IMR-90 (cell line): ENCODE measurements around the gene VAMP3. TPM values are rescaled to one million over a fixed set of nuclear protein-coding genes. Genes with fewer than 3 reads are reported as not detected.

Experiments
- ATAC-seq: fragments of 200-7000 bp; cut with Tn5 transposase; 2 replicates; pipeline ENCODE4 v1.9.1; 2020; ENCODE audit warnings: low read depth, mild to moderate bottlenecking, moderate library complexity
- BruUV-seq: library from RNA; stranded (reverse); fragments of 400-500 nt; replicated peaks from 2 replicates; lab custom pipeline; 2021; lab: Mats Ljungman, UMichigan
- CTCF ChIA-PET: fragments of 300-600 bp; formaldehyde crosslinking; extraction: SDS; loops from one replicate; lab custom pipeline; 2021; ENCODE audit warnings: antibody characterized with exemption; lab: Yijun Ruan, JAX
- POLR2A ChIA-PET: fragments of 300-600 bp; sonication (Branson Sonifier 250); formaldehyde crosslinking; loops from one replicate; lab custom pipeline; 2022; ENCODE audit warnings: antibody characterized with exemption; ENCODE audit not compliant: unreplicated experiment; lab: Charles Lee
- DNase-seq: peaks from one replicate; pipeline ENCODE4 v3.0.0; 2013
- H2AFZ ChIP-seq: replicated peaks from 2 replicates; pipeline ENCODE3; 2013; ENCODE audit warnings: low read length, mild to moderate bottlenecking; ENCODE audit not compliant: poor library complexity
- H2AK5ac ChIP-seq: 2 replicates; pipeline ENCODE4 v1.6.1; 2013; ENCODE audit warnings: low read depth, low read length, inconsistent platforms
- H2AK9ac ChIP-seq: replicated peaks from 2 replicates; pipeline ENCODE3; 2013; ENCODE audit warnings: mild to moderate bottlenecking, low read depth, low read length, moderate library complexity; ENCODE audit not compliant: poor library complexity
- H2BK120ac ChIP-seq: 2 replicates; pipeline ENCODE4 v1.6.1; 2013; ENCODE audit warnings: low read depth, low read length, inconsistent platforms
- H2BK15ac ChIP-seq: 3 replicates; pipeline ENCODE4 v1.6.1; 2013; ENCODE audit warnings: low read depth, low read length, inconsistent platforms
- H2BK20ac ChIP-seq: 2 replicates; pipeline ENCODE4 v1.6.1; 2013; ENCODE audit warnings: low read depth, mild to moderate bottlenecking, inconsistent platforms, low read length, moderate library complexity
- H2BK5ac ChIP-seq: 2 replicates; pipeline ENCODE4 v1.6.1; 2013; ENCODE audit warnings: mild to moderate bottlenecking, low read depth, low read length, inconsistent platforms; ENCODE audit not compliant: poor library complexity, severe bottlenecking
- H3K14ac ChIP-seq: replicated peaks from 2 replicates; pipeline ENCODE4 v1.6.1; 2013; ENCODE audit warnings: low read depth, low read length, inconsistent platforms
- H3K18ac ChIP-seq: 2 replicates; pipeline ENCODE4 v1.6.1; 2013; ENCODE audit warnings: low read depth, low read length, control low read depth
- H3K23ac ChIP-seq: 2 replicates; pipeline ENCODE4 v1.6.1; 2013; ENCODE audit warnings: low read depth, low read length, inconsistent platforms
- H3K27ac ChIP-seq: 2 replicates; pipeline ENCODE4 v1.5.1; 2013; ENCODE audit warnings: mild to moderate bottlenecking, control low read depth, low read length; ENCODE audit not compliant: insufficient read depth
- H3K27me3 ChIP-seq: 2 replicates; pipeline ENCODE4 v1.6.1; 2013; ENCODE audit warnings: low read length; ENCODE audit not compliant: control insufficient read depth, insufficient read depth
- H3K36me3 ChIP-seq: 2 replicates; pipeline ENCODE4 v1.6.1; 2013; ENCODE audit warnings: low read length, mixed read lengths; ENCODE audit not compliant: control insufficient read depth, insufficient read depth
- H3K4ac ChIP-seq: 2 replicates; pipeline ENCODE4 v1.6.1; 2013; ENCODE audit warnings: low read depth, low read length, inconsistent platforms
- H3K4me1 ChIP-seq: 2 replicates; pipeline ENCODE4 v1.6.1; 2013; ENCODE audit warnings: low read length, mixed read lengths; ENCODE audit not compliant: control insufficient read depth, insufficient read depth
- H3K4me2 ChIP-seq: 2 replicates; pipeline ENCODE4 v1.6.1; 2013; ENCODE audit warnings: low read depth, mild to moderate bottlenecking, control low read depth, low read length, moderate library complexity
- H3K4me3 ChIP-seq: 2 replicates; pipeline ENCODE4 v1.5.1; 2013; ENCODE audit warnings: low read depth, mild to moderate bottlenecking, control low read depth, low read length, moderate library complexity; ENCODE audit not compliant: insufficient read depth
- H3K56ac ChIP-seq: 2 replicates; pipeline ENCODE4 v1.6.1; 2013; ENCODE audit warnings: low read length, inconsistent platforms; ENCODE audit not compliant: insufficient read depth; ENCODE audit errors: extremely low read depth
- H3K79me1 ChIP-seq, 2 experiments: 2 replicates each; pipeline ENCODE4 v1.6.1; 2013; ENCODE audit warnings: low read length in 2 of 2, inconsistent platforms in 1 of 2, low read depth in 1 of 2
- H3K9ac ChIP-seq: 2 replicates; pipeline ENCODE4 v1.6.1; 2013; ENCODE audit warnings: low read depth, low read length, control low read depth
- H3K9me1 ChIP-seq: 2 replicates; pipeline ENCODE4 v1.6.1; 2013; ENCODE audit warnings: low read length, inconsistent platforms; ENCODE audit not compliant: insufficient read depth
- H3K9me3 ChIP-seq: 2 replicates; pipeline ENCODE4 v1.6.1; 2013; ENCODE audit warnings: low read length; ENCODE audit not compliant: control insufficient read depth, insufficient read depth
- H4K20me1 ChIP-seq: 2 replicates; pipeline ENCODE4 v1.6.1; 2013; ENCODE audit warnings: low read length, inconsistent platforms; ENCODE audit not compliant: insufficient read depth
- H4K5ac ChIP-seq: 2 replicates; pipeline ENCODE4 v1.6.1; 2013; ENCODE audit warnings: mild to moderate bottlenecking, low read depth, low read length, control low read depth
- H4K8ac ChIP-seq, 2 experiments: 2 replicates each; pipeline ENCODE4 v1.6.1; 2013; ENCODE audit warnings: low read depth in 2 of 2, low read length in 2 of 2, control low read depth in 1 of 2, inconsistent platforms in 1 of 2
- H4K91ac ChIP-seq: 2 replicates; pipeline ENCODE4 v1.6.1; 2013; ENCODE audit warnings: low read depth, low read length, inconsistent platforms; ENCODE audit not compliant: insufficient read depth
- BHLHE40 ChIP-seq: fragments of 150-350 bp; IDR thresholded peaks from 2 replicates; pipeline ENCODE4 v1.6.1; 2016; ENCODE audit warnings: mild to moderate bottlenecking, low read depth, low read length
- CEBPB ChIP-seq: IDR thresholded peaks from 2 replicates; pipeline ENCODE4 v1.6.1; 2012; ENCODE audit warnings: low read depth, low read length, improper control_type of control experiment
- CHD1 ChIP-seq: IDR thresholded peaks from 2 replicates; pipeline ENCODE4 v1.6.1; 2012; ENCODE audit warnings: low read depth, low read length, improper control_type of control experiment
- FOS ChIP-seq: fragments of 150-350 bp; IDR thresholded peaks from 2 replicates; pipeline ENCODE4 v1.6.1; 2016; ENCODE audit warnings: low read depth, low read length
- MAFK ChIP-seq: IDR thresholded peaks from 2 replicates; pipeline ENCODE4 v1.6.1; 2012; ENCODE audit warnings: low read depth, low read length, improper control_type of control experiment
- MAZ ChIP-seq: IDR thresholded peaks from 2 replicates; pipeline ENCODE4 v1.6.1; 2012; ENCODE audit warnings: low read depth, mild to moderate bottlenecking, low read length, improper control_type of control experiment, moderate library complexity, borderline replicate concordance
- MXI1 ChIP-seq: IDR thresholded peaks from 2 replicates; pipeline ENCODE4 v1.6.1; 2012; ENCODE audit warnings: low read depth, mild to moderate bottlenecking, low read length, moderate library complexity, borderline replicate concordance
- NFE2L2 ChIP-seq: fragments of 150-350 bp; IDR thresholded peaks from 2 replicates; pipeline ENCODE4 v1.6.1; 2016; ENCODE audit warnings: low read depth, mild to moderate bottlenecking, low read length
- POLR2A ChIP-seq: IDR thresholded peaks from 2 replicates; pipeline ENCODE4 v1.6.1; 2012; ENCODE audit warnings: mild to moderate bottlenecking, low read depth, low read length
- RAD21 ChIP-seq: IDR thresholded peaks from 2 replicates; pipeline ENCODE4 v1.6.1; 2012; ENCODE audit warnings: low read length, improper control_type of control experiment
- RCOR1 ChIP-seq: IDR thresholded peaks from 2 replicates; pipeline ENCODE4 v1.6.1; 2012; ENCODE audit warnings: mild to moderate bottlenecking, low read length, improper control_type of control experiment; ENCODE audit not compliant: insufficient replicate concordance
- RFX5 ChIP-seq: IDR thresholded peaks from 2 replicates; pipeline ENCODE4 v1.8.0; 2012; ENCODE audit warnings: low read depth, mild to moderate bottlenecking, low read length, moderate library complexity
- SMC3 ChIP-seq: fragments of 150-350 bp; IDR thresholded peaks from 2 replicates; pipeline ENCODE4 v1.6.1; 2016; ENCODE audit warnings: low read depth, mild to moderate bottlenecking, antibody characterized with exemption, low read length, moderate library complexity
- WGBS, 2 experiments: methylation state at CpG; one replicate each; pipeline versions ENCODE4 v1.1.5 to v1.1.7; 2013; ENCODE audit warnings: missing lambda C conversion rate in 2 of 2; ENCODE audit not compliant: insufficient read length in 1 of 2; ENCODE audit errors: extremely low coverage in 2 of 2; 5-methylcytosine and 5-hydroxymethylcytosine counted together
- dilution Hi-C: fragments of 300-500 bp; cut with HindIII; formaldehyde crosslinking; loops from one replicate; pipeline ENCODE4 v1.14.3; 2018; ENCODE audit warnings: low sequenced_read_pairs; ENCODE audit not compliant: unreplicated experiment
- in situ Hi-C: fragments of 300-500 bp; cut with MboI; formaldehyde crosslinking; loops from 3 replicates; pipeline ENCODE4 v1.14.3; 2019; ENCODE audit warnings: low sequenced_read_pairs, inconsistent platforms, mixed read lengths
- intact Hi-C: fragments of 100-400 bp; cut with micrococcal nuclease; formaldehyde crosslinking; loops from 2 replicates; pipeline ENCODE4 v1.10.0; 2022
- polyA plus RNA-seq, 3 experiments: library from polyadenylated mRNA; depleted of rRNA; stranded (reverse); fragments of >200 nt; gene quantifications; 2 replicates each; pipeline ENCODE4 v1.2.3, GENCODE V29; 2012; ENCODE audit warnings: low replicate concordance in 1 of 3
- total RNA-seq: library from RNA; depleted of rRNA; stranded (reverse); fragments of >200 nt; gene quantifications from 2 replicates; pipeline ENCODE4 v1.2.3, GENCODE V29; 2012
- TF ChIP-seq, protein P1 (sequence below): fragments of 150-350 bp; IDR thresholded peaks from 2 replicates; pipeline ENCODE4 v1.6.1; 2016; ENCODE audit warnings: low read depth, mild to moderate bottlenecking, low read length, moderate library complexity, borderline replicate concordance
- TF ChIP-seq, protein P2 (sequence below): conservative IDR thresholded peaks from 2 replicates; pipeline ENCODE4 v1.5.1; 2012; ENCODE audit warnings: mild to moderate bottlenecking, low read depth, low read length, improper control_type of control experiment
- TF ChIP-seq, protein P3 (sequence below): fragments of 150-350 bp; IDR thresholded peaks from 2 replicates; pipeline ENCODE4 v1.6.1; 2017; ENCODE audit warnings: mild to moderate bottlenecking, antibody characterized with exemption, low read length, low read depth

The VAMP3 gene
- total and polyA plus RNA-seq, 2 of the 4 experiments (the other 2 are of a cell fraction), result 99.1 to 354 TPM

DNA sequence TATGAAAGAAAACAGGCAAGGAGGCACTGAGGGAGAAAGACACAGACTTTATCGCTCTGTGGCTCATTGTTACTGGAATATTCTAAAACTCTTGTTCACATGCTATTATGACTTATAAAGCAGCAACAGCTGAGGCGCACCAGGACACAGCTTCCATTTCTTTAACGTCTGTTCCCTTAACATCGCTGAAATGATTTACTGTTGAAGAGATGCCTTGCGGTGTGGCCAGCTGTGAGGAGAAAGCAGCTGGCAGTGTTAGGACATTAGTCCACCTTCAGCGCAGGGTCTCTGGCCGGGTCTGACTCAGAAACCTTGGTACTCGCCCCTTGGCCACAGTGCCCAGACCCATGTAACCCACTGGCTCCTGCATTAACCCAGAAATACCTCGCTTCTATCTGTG, 9.9 kb downstream of the VAMP3 start:
- intact Hi-C loops (loop anchor here (5.0 kb wide), 1 partner anchor 121 kb away; no protein-coding TSS in a partner anchor), in situ Hi-C loops (no loop called here), dilution Hi-C loops (no loop called here)
- Histone ChIP-seq H3K4me2 (no peak overlapping the region), H2AK9ac (no peak overlapping the region), H3K79me1 (peaks cover 17 to 27% of the 10 kb centered on the region in 2 experiments; a peak in 3 of 4 replicates), H2AK5ac (no peak overlapping the region), H3K4me1 (peaks cover 7% of the 10 kb centered on the region; the same call in 1 of the 2 replicates), H2BK20ac (no peak overlapping the region), H4K91ac (no peak overlapping the region), H3K9me3 (no peaks in the 10 kb centered on the region), H3K14ac (no peak overlapping the region), H3K36me3 (peaks cover 23% of the 10 kb centered on the region), H2AFZ (no peak overlapping the region), H3K27ac (no peak overlapping the region), H3K4ac (no peak overlapping the region), H4K8ac (no peak overlapping the region), H3K9me1 (no peaks in the 10 kb centered on the region), H2BK120ac (no peak overlapping the region), H3K9ac (no peak overlapping the region), H2BK5ac (no peak overlapping the region), H3K4me3 (no peak overlapping the region), H2BK15ac (no peak overlapping the region), H4K20me1 (no peaks in the 10 kb centered on the region; the same call in 1 of the 2 replicates), H3K56ac (no peak overlapping the region), H3K23ac (no peak overlapping the region), H4K5ac (no peak overlapping the region), H3K18ac (no peak overlapping the region), H3K27me3 (no peaks in the 10 kb centered on the region)
- DNase-seq (no peak), ATAC-seq (no peak)
- ChIA-PET CTCF (no interaction called here), POLR2A (interaction anchor here (0.6 kb wide), 1 partner anchor 160 kb away, joined by 3 read pairs; no protein-coding TSS in a partner anchor)
- no TSS peak for BruUV-seq
- 100% methylated on average over 3 of the region's 9 CpGs; no CpG with 5 or more reads in 1 of the 2 experiments for WGBS, 2 experiments
- no peak for TF ChIP-seq RAD21
- TF ChIP-seq RFX5, result no peak
- TF ChIP-seq SMC3, result no peak
- TF ChIP-seq POLR2A, result no peak
- TF ChIP-seq NFE2L2, result no peak
- TF ChIP-seq MXI1, result no peak
- no peak for TF ChIP-seq MAFK
- TF ChIP-seq, protein P1, sequence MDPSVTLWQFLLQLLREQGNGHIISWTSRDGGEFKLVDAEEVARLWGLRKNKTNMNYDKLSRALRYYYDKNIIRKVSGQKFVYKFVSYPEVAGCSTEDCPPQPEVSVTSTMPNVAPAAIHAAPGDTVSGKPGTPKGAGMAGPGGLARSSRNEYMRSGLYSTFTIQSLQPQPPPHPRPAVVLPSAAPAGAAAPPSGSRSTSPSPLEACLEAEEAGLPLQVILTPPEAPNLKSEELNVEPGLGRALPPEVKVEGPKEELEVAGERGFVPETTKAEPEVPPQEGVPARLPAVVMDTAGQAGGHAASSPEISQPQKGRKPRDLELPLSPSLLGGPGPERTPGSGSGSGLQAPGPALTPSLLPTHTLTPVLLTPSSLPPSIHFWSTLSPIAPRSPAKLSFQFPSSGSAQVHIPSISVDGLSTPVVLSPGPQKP, result no peak
- no peak for TF ChIP-seq CEBPB
- no peak for TF ChIP-seq FOS
- TF ChIP-seq, protein P2, sequence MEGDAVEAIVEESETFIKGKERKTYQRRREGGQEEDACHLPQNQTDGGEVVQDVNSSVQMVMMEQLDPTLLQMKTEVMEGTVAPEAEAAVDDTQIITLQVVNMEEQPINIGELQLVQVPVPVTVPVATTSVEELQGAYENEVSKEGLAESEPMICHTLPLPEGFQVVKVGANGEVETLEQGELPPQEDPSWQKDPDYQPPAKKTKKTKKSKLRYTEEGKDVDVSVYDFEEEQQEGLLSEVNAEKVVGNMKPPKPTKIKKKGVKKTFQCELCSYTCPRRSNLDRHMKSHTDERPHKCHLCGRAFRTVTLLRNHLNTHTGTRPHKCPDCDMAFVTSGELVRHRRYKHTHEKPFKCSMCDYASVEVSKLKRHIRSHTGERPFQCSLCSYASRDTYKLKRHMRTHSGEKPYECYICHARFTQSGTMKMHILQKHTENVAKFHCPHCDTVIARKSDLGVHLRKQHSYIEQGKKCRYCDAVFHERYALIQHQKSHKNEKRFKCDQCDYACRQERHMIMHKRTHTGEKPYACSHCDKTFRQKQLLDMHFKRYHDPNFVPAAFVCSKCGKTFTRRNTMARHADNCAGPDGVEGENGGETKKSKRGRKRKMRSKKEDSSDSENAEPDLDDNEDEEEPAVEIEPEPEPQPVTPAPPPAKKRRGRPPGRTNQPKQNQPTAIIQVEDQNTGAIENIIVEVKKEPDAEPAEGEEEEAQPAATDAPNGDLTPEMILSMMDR, result no peak
- TF ChIP-seq, protein P3, sequence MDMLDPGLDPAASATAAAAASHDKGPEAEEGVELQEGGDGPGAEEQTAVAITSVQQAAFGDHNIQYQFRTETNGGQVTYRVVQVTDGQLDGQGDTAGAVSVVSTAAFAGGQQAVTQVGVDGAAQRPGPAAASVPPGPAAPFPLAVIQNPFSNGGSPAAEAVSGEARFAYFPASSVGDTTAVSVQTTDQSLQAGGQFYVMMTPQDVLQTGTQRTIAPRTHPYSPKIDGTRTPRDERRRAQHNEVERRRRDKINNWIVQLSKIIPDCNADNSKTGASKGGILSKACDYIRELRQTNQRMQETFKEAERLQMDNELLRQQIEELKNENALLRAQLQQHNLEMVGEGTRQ, result no peak
- no peak for TF ChIP-seq MAZ
- TF ChIP-seq CHD1, result no peak
- no peak for TF ChIP-seq RCOR1
- TF ChIP-seq BHLHE40, result no peak
